IPS-NIHi7 (cell line): ENCODE data around the gene PABPC1L2A.
"Not testable (repeated sequence)": the region's sequence is repeated elsewhere in the genome, so short reads cannot be mapped to it uniquely, and the experiment has no call there.

Experiments used
- DNase-seq: peaks from one replicate; pipeline ENCODE4 v3.0.0; 2012; ENCODE audit warnings: mixed read lengths; ENCODE audit errors: extremely low spot score

Gene PABPC1L2A

DNA sequence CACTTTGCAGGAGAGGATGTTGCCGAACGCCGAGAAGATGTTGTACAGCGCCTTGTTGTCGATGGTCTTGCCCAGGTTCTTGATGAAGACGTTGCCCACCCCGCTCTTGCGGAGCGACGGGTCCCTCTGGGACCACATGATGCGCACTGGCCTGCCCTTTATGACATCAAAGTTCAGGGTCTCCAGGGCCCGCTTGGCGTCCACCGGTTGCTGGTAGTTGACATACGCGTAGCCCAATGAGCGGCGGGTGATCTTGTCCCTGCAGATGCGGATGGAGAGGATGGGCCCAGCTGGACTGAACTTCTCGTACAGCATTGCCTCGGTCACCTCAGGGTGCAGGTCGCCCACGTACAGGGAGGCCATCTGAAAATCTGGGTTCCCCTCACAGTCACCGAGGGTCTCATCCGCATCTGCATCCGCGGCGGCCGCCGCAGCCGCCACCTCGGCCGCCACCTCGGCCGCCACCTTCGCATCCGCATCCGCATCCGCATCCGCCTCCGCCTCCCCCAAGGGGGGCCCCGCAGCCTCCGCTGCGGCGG lies at the start of gene PABPC1L2A:
Gene PABPC1L2A (minus strand): TSS at position 489 of the 539 bp plus-strand sequence. CDS start 126 bp downstream, at position 363.
- DNase-seq: not testable (repeated sequence)

DNA sequence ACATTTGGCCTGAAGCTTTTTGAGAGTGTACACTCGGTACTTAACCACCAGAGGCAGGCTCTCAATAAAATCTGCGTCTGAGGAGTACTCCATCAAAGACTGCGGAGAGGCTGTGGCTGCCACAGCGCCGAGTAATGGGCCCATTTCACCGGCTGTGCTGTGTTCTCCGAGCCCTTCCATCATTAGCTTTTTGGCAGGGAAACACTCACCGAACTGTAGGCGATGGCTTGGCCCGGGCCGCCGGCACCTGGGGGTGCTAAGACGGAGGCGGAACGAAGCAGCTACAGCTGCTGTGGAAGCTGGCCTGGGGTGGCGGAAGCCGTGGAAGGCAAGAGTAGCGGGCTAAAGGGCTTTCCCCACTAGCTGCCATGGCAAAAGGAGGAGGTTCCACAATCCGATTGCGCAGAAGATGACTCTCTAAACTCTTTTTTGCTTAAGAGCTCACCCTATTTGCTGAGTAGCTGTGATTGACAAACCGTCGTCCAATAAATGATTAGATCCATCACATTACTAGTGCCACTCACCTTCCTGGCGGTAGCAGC lies 48.5 kb upstream of the PABPC1L2A start:
- peak; percentile 15 for DNase-seq

- DNase-seq: no peak
These were observed 46.9 kb upstream of the PABPC1L2A start for GRCh38 chrX:73126240-73126639.

GRCh38 chrX:73099505-73099904 lies 20.2 kb upstream of the PABPC1L2A start:
- not testable (repeated sequence) for DNase-seq

GRCh38 chrX:73086766-73087165 lies 7.5 kb upstream of the PABPC1L2A start:
- not testable (repeated sequence) for DNase-seq

DNA sequence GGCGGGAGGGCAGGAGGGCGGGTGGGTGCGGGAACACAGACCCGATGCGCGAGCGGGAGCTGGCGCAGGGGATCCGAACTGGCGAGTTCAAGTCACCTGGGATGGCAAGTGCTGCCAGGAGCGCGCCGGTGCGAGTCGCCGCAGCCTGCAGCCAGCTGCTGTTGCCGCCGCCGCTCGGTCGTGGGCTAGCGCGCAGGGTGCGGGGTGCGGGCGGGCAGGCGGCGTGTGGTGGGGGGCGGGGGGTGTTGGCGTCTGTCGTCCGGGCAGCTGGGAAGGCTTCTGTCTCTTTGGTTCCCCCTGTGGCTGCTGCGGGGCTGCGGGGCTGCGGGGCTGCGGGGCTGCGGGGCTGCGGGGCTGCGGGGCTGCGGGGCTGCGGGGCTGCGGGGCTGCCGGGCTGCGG lies 572 bp upstream of the PABPC1L2A start:
- DNase-seq: not testable (repeated sequence)

DNA sequence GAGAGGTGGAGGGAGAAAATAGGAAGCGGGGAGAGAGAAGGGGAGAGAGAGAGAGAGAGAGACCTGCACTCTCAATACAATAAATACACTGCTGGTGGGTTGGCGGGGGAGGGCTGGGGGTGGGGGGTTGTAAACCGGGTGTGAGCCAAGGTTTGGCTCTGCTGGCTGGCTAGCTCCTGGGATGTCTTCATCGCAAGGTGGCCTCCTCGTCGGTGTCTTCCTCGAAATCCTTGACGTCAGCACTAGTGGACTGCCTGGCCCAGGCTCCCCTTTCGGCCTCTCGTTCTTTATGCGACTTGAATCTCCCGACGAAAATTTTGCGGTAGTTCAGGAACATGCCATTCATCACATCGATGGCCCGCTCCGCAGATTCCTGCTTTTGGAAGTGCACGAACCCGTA lies 715 bp downstream of the PABPC1L2A start:
- DNase-seq: not testable (repeated sequence)

GRCh38 chrX:73076838-73077237 lies 2.5 kb downstream of the PABPC1L2A start:
- DNase-seq: no peak

GRCh38 chrX:73069365-73070035 lies 9.8 kb downstream of the PABPC1L2A start:
- no peak for DNase-seq

DNA sequence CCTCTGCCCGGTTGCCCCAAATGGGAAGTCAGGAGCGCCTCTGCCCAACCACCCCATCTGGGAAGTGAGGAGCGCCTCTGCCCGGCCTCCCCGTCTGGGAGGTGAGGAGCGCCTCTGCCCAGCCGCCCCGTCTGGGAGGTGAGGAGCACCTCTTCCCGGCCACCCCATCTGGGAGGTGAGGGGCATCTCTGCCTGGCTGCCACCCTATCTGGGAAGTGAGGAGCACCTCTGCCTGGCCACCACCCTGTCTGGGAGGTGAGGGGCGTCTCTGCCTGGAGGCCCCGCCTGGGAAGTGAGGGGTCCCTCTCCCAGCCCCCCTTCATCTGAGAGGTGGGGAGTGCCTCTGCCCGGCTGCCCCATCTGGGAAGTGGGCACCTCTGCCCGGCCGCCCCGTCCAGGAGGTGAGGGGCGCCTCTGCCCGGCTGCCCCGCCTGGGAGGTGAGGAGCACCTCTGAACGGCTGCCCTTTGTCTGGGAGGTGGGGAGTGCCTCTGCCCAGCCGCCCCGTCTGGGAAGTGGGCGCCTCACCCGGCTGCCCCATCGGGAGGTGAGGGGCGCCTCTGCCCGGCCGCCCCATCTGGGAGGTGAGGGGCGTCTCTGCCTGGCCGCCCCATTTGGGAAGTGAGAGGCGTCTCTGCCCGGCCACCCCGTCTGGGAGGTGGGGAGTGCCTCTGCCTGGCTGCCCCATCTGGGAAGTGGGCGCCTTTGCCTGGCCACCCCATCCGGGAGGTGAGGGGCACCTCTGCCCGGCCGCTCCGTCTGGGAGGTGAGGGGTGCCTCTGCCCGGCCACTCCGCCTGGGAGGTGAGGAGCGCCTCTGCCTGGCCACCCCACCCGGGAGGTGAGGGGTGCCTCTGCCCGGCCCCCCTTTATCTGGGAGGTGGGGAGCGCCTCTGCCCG lies 10.6 kb downstream of the PABPC1L2A start:
- DNase-seq: no peak

DNA sequence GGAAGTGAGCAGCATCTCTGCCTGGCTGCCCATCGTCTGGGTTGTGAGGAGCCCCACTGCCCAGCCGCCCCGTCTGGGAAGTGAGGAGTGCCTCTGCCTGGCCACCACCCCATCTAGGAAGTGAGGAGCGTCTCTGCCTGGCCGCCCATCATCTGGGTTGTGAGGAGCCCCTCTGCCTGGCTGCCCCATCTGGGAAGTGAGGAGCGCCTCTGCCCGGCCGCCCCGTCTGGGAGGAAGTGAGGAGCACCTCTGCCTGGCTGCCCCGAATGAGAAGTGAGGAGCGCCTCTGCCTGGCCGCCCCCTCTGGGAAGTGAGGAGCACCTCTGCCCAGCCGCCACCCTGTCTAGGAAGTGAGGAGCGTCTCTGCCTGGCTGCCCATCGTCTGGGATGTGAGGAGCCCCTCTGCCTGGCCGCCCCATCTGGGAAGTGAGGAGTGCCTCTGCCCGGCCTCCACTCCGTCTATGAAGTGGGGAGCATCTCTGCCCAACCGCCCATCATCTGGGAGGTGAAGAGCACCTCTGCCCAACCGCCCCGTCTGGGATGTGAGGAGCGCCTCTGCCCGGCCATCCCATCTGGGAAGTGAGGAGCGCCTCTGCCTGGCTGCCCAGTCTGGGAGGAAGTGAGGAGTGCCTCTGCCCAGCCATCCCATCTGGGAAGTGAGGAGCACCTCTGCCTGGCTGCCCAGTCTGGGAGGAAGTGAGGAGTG lies 11.4 kb downstream of the PABPC1L2A start:
- not testable (repeated sequence) for DNase-seq

- no peak for DNase-seq
These were observed 50.4 kb downstream of the PABPC1L2A start for GRCh38 chrX:73028876-73029275.
